H9 (cell line): Measurements from ENCODE around the gene DUSP16. TPM values are rescaled to one million over a fixed set of nuclear protein-coding genes. Genes with fewer than 3 reads are reported as not detected.

Experiments
- DNase-seq: peaks from one replicate; pipeline ENCODE4 v3.0.0-alpha.2; 2017
- H2AFZ ChIP-seq: one replicate; pipeline ENCODE4 v1.6.1; 2013; ENCODE audit warnings: mild to moderate bottlenecking, low read length, control low read depth, moderate library complexity
- H2AK5ac ChIP-seq: 2 replicates; pipeline ENCODE4 v1.6.1; 2013; ENCODE audit warnings: low read length, control low read depth, mixed read lengths; ENCODE audit not compliant: insufficient read length
- H2BK120ac ChIP-seq: one replicate; pipeline ENCODE4 v1.6.1; 2013; ENCODE audit warnings: low read depth, mild to moderate bottlenecking, low read length, control low read depth, inconsistent platforms; ENCODE audit not compliant: poor library complexity, severe bottlenecking
- H2BK12ac ChIP-seq: 2 replicates; pipeline ENCODE4 v1.6.1; 2013; ENCODE audit warnings: low read length, control low read depth, mixed read lengths, low read depth; ENCODE audit not compliant: insufficient read length
- H2BK15ac ChIP-seq: 2 replicates; pipeline ENCODE4 v1.6.1; 2013; ENCODE audit warnings: low read depth, low read length, control low read depth
- H2BK20ac ChIP-seq: one replicate; pipeline ENCODE4 v1.6.1; 2013; ENCODE audit warnings: low read depth, mild to moderate bottlenecking, low read length, control low read depth, inconsistent platforms; ENCODE audit not compliant: poor library complexity, severe bottlenecking
- H2BK5ac ChIP-seq: 2 replicates; pipeline ENCODE4 v1.6.1; 2013; ENCODE audit warnings: low read length, control low read depth, mixed read lengths; ENCODE audit not compliant: insufficient read length
- H3K14ac ChIP-seq: 2 replicates; pipeline ENCODE4 v1.6.1; 2013; ENCODE audit warnings: low read length, control low read depth; ENCODE audit not compliant: insufficient read depth
- H3K18ac ChIP-seq: 2 replicates; pipeline ENCODE4 v1.6.1; 2013; ENCODE audit warnings: low read depth, mild to moderate bottlenecking, mixed read lengths, low read length, control low read depth; ENCODE audit not compliant: insufficient read length
- H3K23ac ChIP-seq: 2 replicates; pipeline ENCODE4 v1.6.1; 2013; ENCODE audit warnings: low read length, control low read depth, mixed read lengths, low read depth; ENCODE audit not compliant: insufficient read length
- H3K23me2 ChIP-seq: 2 replicates; pipeline ENCODE4 v1.6.1; 2013; ENCODE audit warnings: low read depth, mild to moderate bottlenecking, mixed read lengths, low read length, control low read depth; ENCODE audit not compliant: insufficient read length, poor library complexity, severe bottlenecking
- H3K27ac ChIP-seq: 2 replicates; pipeline ENCODE4 v1.5.1; 2013; ENCODE audit warnings: low read length, control low read depth, mixed read lengths, low read depth; ENCODE audit not compliant: insufficient read length
- H3K27me3 ChIP-seq: 2 replicates; pipeline ENCODE4 v1.6.1; 2013; ENCODE audit warnings: low read length, control low read depth, inconsistent platforms; ENCODE audit not compliant: insufficient read depth
- H3K4ac ChIP-seq: 2 replicates; pipeline ENCODE4 v1.6.1; 2013; ENCODE audit warnings: low read depth, mild to moderate bottlenecking, control low read depth, inconsistent platforms, low read length, moderate library complexity
- H3K4me1 ChIP-seq: 2 replicates; pipeline ENCODE4 v1.6.1; 2013; ENCODE audit warnings: low read length, control low read depth, inconsistent platforms; ENCODE audit not compliant: insufficient read depth
- H3K4me2 ChIP-seq: 2 replicates; pipeline ENCODE4 v1.6.1; 2013; ENCODE audit warnings: low read length, control low read depth, mixed read lengths; ENCODE audit not compliant: insufficient read length, insufficient read depth
- H3K56ac ChIP-seq: 2 replicates; pipeline ENCODE4 v1.6.1; 2013; ENCODE audit warnings: low read depth, mild to moderate bottlenecking, mixed read lengths, low read length, control low read depth; ENCODE audit not compliant: insufficient read length
- H3K79me1 ChIP-seq: 2 replicates; pipeline ENCODE4 v1.6.1; 2013; ENCODE audit warnings: low read depth, mild to moderate bottlenecking, moderate library complexity, low read length, control low read depth, inconsistent platforms; ENCODE audit not compliant: insufficient read depth, poor library complexity, severe bottlenecking
- H3K79me2 ChIP-seq: 2 replicates; pipeline ENCODE4 v1.6.1; 2013; ENCODE audit warnings: low read length, control low read depth, inconsistent platforms; ENCODE audit not compliant: insufficient read depth
- H3K9ac ChIP-seq: 2 replicates; pipeline ENCODE4 v1.6.1; 2013; ENCODE audit warnings: low read length, control low read depth, mixed read lengths; ENCODE audit not compliant: insufficient read length; ENCODE audit errors: extremely low read depth
- H3K9me3 ChIP-seq: one replicate; pipeline ENCODE4 v1.6.1; 2013; ENCODE audit warnings: low read depth, low read length, inconsistent platforms; ENCODE audit not compliant: control insufficient read depth
- H3T11ph ChIP-seq: one replicate; pipeline ENCODE4 v1.6.1; 2013; ENCODE audit warnings: mild to moderate bottlenecking, low read length, control low read depth, inconsistent platforms
- H4K20me1 ChIP-seq: one replicate; pipeline ENCODE4 v1.6.1; 2013; ENCODE audit not compliant: control insufficient read depth, insufficient read length, insufficient read depth
- H4K5ac ChIP-seq: 2 replicates; pipeline ENCODE4 v1.6.1; 2013; ENCODE audit warnings: low read depth, mild to moderate bottlenecking, mixed read lengths, low read length, control low read depth; ENCODE audit not compliant: insufficient read length
- H4K8ac ChIP-seq: replicated peaks from 2 replicates; pipeline ENCODE4 v1.6.1; 2013; ENCODE audit warnings: low read length, control low read depth, mixed read lengths, low read depth; ENCODE audit not compliant: insufficient read length
- H4K91ac ChIP-seq: 2 replicates; pipeline ENCODE4 v1.6.1; 2013; ENCODE audit warnings: low read depth, mild to moderate bottlenecking, moderate library complexity, mixed read lengths, low read length, control low read depth; ENCODE audit not compliant: insufficient read length
- H3K27ac Mint-ChIP-seq, 3 experiments: 2 replicates in 2 of 3; 3 replicates in 1 of 3; pipeline ENCODE4 v1.8.0; 2020 to 2021; ENCODE audit warnings: mixed read lengths in 3 of 3, mild to moderate bottlenecking in 1 of 3, moderate library complexity in 1 of 3
- H3K27me3 Mint-ChIP-seq: 2 replicates; pipeline ENCODE4 v1.8.0; 2021; ENCODE audit warnings: low read depth, mild to moderate bottlenecking, moderate library complexity, mixed read lengths
- H3K36me3 Mint-ChIP-seq, 3 experiments: 2 replicates in 2 of 3; 3 replicates in 1 of 3; pipeline ENCODE4 v1.8.0; 2020 to 2021; ENCODE audit warnings: low read depth in 3 of 3, mixed read lengths in 3 of 3; ENCODE audit not compliant: insufficient read depth in 1 of 3
- H3K4me1 Mint-ChIP-seq, 2 experiments: 2 replicates each; pipeline ENCODE4 v1.8.0; 2020; ENCODE audit warnings: mixed read lengths in 2 of 2
- H3K4me3 Mint-ChIP-seq, 2 experiments: 2 replicates in 1 of 2; 3 replicates in 1 of 2; pipeline ENCODE4 v1.8.0; 2020 to 2021; ENCODE audit warnings: mild to moderate bottlenecking in 2 of 2, mixed read lengths in 2 of 2, moderate library complexity in 1 of 2
- H3K9me3 Mint-ChIP-seq, 2 experiments: 2 replicates in 1 of 2; 3 replicates in 1 of 2; pipeline ENCODE4 v1.8.0; 2020; ENCODE audit warnings: mild to moderate bottlenecking in 2 of 2, mixed read lengths in 2 of 2, moderate library complexity in 1 of 2
- CTCF ChIP-seq: fragments of 200-600 bp; sonication (generic); conservative IDR thresholded peaks from 3 replicates; pipeline ENCODE4 v1.8.0; 2021; ENCODE audit warnings: antibody characterized with exemption, mild to moderate bottlenecking
- WGBS: extraction: QIAGEN DNeasy Blood & Tissue Kit; methylation state at CpG from one replicate; pipeline ENCODE4 v1.1.7; 2013; ENCODE audit warnings: missing lambda C conversion rate, low lambda C conversion rate, mixed read lengths; ENCODE audit not compliant: insufficient read length; ENCODE audit errors: extremely low coverage; 5-methylcytosine and 5-hydroxymethylcytosine counted together
- total RNA-seq: library from RNA; stranded (reverse); gene quantifications from 2 replicates; pipeline ENCODE4 v1.2.1, GENCODE V29; 2021

DUSP16 gene
- total RNA-seq, 1 experiment from 2014 or later, result 64.0 TPM

DNA sequence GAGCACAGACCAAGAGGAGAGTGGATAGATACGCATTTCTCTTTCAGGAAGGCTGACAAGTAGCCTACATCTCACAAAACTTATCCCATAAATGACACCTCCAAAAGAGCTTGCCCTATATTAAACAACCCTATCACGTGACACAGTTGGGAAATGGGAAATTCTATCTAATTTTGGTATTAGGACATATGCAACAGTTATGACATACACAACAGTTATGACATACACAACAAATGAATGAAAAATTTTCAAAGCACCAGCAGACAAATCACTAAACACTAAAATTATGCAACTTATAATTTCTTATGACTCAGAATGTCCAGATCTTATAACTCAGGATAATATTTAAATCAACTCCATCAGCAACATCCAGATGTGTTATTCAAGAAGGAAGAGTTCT lies 54.1 kb downstream of the DUSP16 start:
- no peak overlapping the region for H3K4me2 ChIP-seq
- Mint-ChIP-seq H3K4me1 (peaks cover 51 to 53% of the 10 kb centered on the region in 2 experiments), H3K9me3 (no peaks in the 10 kb centered on the region), H3K27me3 (no peaks in the 10 kb centered on the region), H3K4me3 (no peak overlapping the region), H3K36me3 (no peaks in the 10 kb centered on the region), H3K27ac (peak overlapping the region in 1 of 3 experiments; percentile 50; a peak in 2 of 7 replicates)
- no peak overlapping the region for H3K4ac ChIP-seq
- no peak overlapping the region for H3K18ac ChIP-seq
- H3K23ac ChIP-seq, result no peak overlapping the region
- no peak overlapping the region for H3K56ac ChIP-seq
- H4K91ac ChIP-seq, result no peak overlapping the region
- H3K9ac ChIP-seq, result no peak overlapping the region
- no peaks in the 10 kb centered on the region for H3K9me3 ChIP-seq
- peaks cover 13% of the 10 kb centered on the region for H3K4me1 ChIP-seq
- DNase-seq, result no peak
- H3T11ph ChIP-seq, result no peak overlapping the region
- H2BK12ac ChIP-seq, result no peak overlapping the region
- H3K27me3 ChIP-seq, result no peaks in the 10 kb centered on the region
- H3K23me2 ChIP-seq, result no peaks in the 10 kb centered on the region
- no CpG with 5 or more reads among the region's 2 CpGs for WGBS
- no peak overlapping the region for H2BK20ac ChIP-seq
- H2BK15ac ChIP-seq, result no peak overlapping the region
- peaks cover 7% of the 10 kb centered on the region; the same call in 1 of the 2 replicates for H3K79me2 ChIP-seq
- H3K79me1 ChIP-seq, result peaks cover 2% of the 10 kb centered on the region
- H2BK5ac ChIP-seq, result no peak overlapping the region
- TF ChIP-seq CTCF, result no peak
- H2AK5ac ChIP-seq, result no peak overlapping the region
- H3K27ac ChIP-seq, result no peak overlapping the region
- H4K20me1 ChIP-seq, result no peaks in the 10 kb centered on the region
- no peak overlapping the region for H3K14ac ChIP-seq
- H4K8ac ChIP-seq, result no peak overlapping the region
- H2BK120ac ChIP-seq, result no peak overlapping the region
- H4K5ac ChIP-seq, result no peak overlapping the region
- H2AFZ ChIP-seq, result no peak overlapping the region
